Cardiac muscle cell (in vitro differentiated cells and primary cell): ENCODE measurements around the gene MICAL2. TPM values are rescaled to one million over a fixed set of nuclear protein-coding genes. Genes with fewer than 3 reads are reported as not detected.

Experiments
- DNase-seq, 2 donors: peaks; one replicate each; pipeline versions ENCODE4 v3.0.0 to v3.0.0-alpha.2; 2010 to 2017; ENCODE audit warnings: low read depth in 1 of 2, low spot score in 1 of 2
- H3K27ac ChIP-seq: fragments of 200-600 bp; sonication (generic); 2 replicates; pipeline ENCODE4 v1.5.1; 2016
- H3K27me3 ChIP-seq: fragments of 200-600 bp; sonication (generic); 2 replicates; pipeline ENCODE4 v1.6.0; 2016; ENCODE audit warnings: control low read depth
- H3K36me3 ChIP-seq: fragments of 200-600 bp; sonication (generic); 2 replicates; pipeline ENCODE4 v1.5.1; 2016; ENCODE audit warnings: control low read depth
- H3K4me1 ChIP-seq: fragments of 200-600 bp; sonication (generic); 2 replicates; pipeline ENCODE4 v1.8.1; 2017; ENCODE audit warnings: low read depth, mild to moderate bottlenecking, mixed run types
- H3K4me3 ChIP-seq: fragments of 200-600 bp; sonication (generic); 2 replicates; pipeline ENCODE4 v1.5.1; 2016; ENCODE audit warnings: mild to moderate bottlenecking
- H3K9me3 ChIP-seq: fragments of 200-600 bp; sonication (generic); 2 replicates; pipeline ENCODE4 v1.5.1; 2017; ENCODE audit warnings: low read depth, mild to moderate bottlenecking, control low read depth
- polyA plus RNA-seq: library from polyadenylated mRNA; unstranded; fragments of >200 nt; fragmentation: Nextera tagmentation; extraction: Ambion mirVana; gene quantifications from 2 replicates; pipeline ENCODE4 v1.2.1, GENCODE V29; 2016
- total RNA-seq: library from RNA; depleted of rRNA; stranded (reverse); fragments of >200 nt; gene quantifications from 2 replicates; pipeline ENCODE4 v1.2.3, GENCODE V29; 2016
- TF ChIP-seq, protein P1 (sequence below): IDR thresholded peaks from 2 replicates; pipeline ENCODE4 v1.5.1; 2012; ENCODE audit warnings: low read depth, mild to moderate bottlenecking, low read length

The MICAL2 gene
- total and polyA plus RNA-seq, 2 experiments from 2014 or later = 153 to 178 TPM

- Histone ChIP-seq H3K36me3 (no peaks in the 10 kb centered on the region), H3K4me3 (no peak overlapping the region), H3K27ac (peak overlapping the region; percentile 36), H3K9me3 (no peaks in the 10 kb centered on the region), H3K27me3 (no peaks in the 10 kb centered on the region), H3K4me1 (peaks cover 23% of the 10 kb centered on the region)
- no peak for DNase-seq
- TF ChIP-seq, protein P1, sequence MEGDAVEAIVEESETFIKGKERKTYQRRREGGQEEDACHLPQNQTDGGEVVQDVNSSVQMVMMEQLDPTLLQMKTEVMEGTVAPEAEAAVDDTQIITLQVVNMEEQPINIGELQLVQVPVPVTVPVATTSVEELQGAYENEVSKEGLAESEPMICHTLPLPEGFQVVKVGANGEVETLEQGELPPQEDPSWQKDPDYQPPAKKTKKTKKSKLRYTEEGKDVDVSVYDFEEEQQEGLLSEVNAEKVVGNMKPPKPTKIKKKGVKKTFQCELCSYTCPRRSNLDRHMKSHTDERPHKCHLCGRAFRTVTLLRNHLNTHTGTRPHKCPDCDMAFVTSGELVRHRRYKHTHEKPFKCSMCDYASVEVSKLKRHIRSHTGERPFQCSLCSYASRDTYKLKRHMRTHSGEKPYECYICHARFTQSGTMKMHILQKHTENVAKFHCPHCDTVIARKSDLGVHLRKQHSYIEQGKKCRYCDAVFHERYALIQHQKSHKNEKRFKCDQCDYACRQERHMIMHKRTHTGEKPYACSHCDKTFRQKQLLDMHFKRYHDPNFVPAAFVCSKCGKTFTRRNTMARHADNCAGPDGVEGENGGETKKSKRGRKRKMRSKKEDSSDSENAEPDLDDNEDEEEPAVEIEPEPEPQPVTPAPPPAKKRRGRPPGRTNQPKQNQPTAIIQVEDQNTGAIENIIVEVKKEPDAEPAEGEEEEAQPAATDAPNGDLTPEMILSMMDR = no peak
Observed at GRCh38 chr11:12127206-12127898, 17.0 kb downstream of the MICAL2 start.

GRCh38 chr11:12128301-12128751 is 17.9 kb downstream of the MICAL2 start:
- Histone ChIP-seq H3K27ac (no peak overlapping the region), H3K9me3 (no peaks in the 10 kb centered on the region)

GRCh38 chr11:12129227-12129626 is 18.8 kb downstream of the MICAL2 start:
- no peaks in the 10 kb centered on the region for H3K27me3 ChIP-seq
- peaks cover 7% of the 10 kb centered on the region for H3K4me1 ChIP-seq
- no peaks in the 10 kb centered on the region for H3K36me3 ChIP-seq
- TF ChIP-seq, protein P1 = no peak
- H3K9me3 ChIP-seq = no peaks in the 10 kb centered on the region
- H3K4me3 ChIP-seq = no peak overlapping the region
- H3K27ac ChIP-seq = no peak overlapping the region
- DNase-seq = no peak

More at GRCh38 chr11:12128301-12128751, 17.9 kb downstream of the MICAL2 start:
- TF ChIP-seq, protein P1 = no peak
- Histone ChIP-seq H3K4me1 (peaks cover 16% of the 10 kb centered on the region), H3K4me3 (no peak overlapping the region), H3K27me3 (no peaks in the 10 kb centered on the region), H3K36me3 (no peaks in the 10 kb centered on the region)
- no peak for DNase-seq

DNA sequence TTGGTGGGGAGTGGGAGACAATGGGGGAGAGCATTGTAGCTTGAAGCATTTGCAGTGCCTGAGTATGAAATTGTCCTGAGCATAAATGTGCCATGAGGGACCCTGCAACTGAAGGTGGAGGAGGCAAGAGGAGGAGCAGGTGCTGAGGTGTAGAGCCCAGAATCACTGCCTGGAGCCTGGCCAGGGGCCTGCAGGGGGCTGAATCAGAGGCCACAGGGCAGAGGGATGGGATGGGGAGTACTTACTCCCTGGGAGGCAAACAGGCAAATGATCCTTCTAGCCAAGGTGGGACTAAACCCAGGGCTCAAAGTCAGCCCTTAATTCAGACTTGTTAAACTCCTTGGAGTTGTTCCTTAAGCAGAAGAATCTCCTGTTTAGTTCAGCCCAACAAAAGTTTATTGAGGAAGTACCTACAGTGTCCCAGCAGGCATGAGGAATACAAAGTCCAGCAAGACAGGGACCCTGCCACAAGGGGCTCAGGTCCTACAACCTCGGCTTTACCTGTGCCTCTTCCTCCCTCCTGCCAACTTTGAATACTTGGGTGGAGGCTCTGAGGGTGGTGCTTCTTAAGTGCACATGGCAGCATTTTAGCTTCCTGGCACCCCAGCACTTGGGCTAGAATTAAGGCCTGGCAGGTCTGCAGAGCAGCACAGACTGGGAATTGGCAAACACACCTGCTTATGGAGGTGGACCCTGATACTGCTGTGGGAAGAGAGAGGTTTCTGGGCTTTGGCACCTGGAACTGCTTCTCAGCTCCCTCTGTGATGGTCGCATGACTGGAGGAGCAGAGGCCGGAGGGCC is 20.0 kb downstream of the MICAL2 start:
- no peaks in the 10 kb centered on the region for H3K27me3 ChIP-seq
- peaks cover 7% of the 10 kb centered on the region for H3K4me1 ChIP-seq
- H3K36me3 ChIP-seq = no peaks in the 10 kb centered on the region
- no peaks in the 10 kb centered on the region for H3K9me3 ChIP-seq
- no peak for DNase-seq
- no peak overlapping the region for H3K4me3 ChIP-seq
- TF ChIP-seq, protein P1 = no peak
- no peak overlapping the region for H3K27ac ChIP-seq

DNA sequence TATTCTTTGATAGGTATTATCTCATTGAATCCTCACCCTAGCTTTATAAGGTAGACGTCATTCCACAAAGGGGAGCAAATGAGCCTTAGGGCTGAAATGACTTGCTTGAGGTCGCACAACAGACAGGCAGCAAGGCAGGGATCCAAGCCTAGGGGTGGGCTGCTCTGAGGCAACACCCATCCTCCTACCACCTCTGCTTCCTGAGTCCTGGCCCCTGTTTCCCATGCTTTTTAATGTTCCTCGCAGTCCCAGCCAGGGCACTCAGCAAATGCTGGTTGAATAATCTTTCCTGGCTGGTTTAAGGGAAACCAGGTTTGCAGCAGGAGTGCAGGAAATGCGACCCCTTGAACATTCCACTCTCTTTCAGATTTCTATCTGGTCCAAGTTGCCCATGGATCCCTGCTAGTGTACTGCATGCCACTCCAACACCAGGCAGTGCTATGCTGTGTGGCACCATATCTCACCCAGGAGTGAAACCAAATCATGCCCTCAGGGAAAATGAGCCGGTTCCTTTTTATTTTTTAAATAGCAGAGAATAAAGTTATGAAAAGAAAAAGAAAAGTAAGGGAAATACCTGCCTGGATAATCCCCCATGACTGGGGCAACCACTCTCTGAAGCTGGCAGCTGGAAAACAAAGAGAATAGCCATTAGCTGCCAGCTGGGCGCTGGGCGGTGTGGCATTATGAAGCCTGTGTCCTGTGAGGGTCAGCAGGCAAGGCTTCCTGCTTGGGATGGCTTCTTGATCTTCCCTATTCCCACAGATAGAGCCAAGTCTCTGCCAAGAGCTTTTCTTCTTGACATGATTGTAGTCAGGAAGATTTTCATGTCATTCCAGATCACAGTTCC is 21.8 kb downstream of the MICAL2 start:
- peaks cover 4% of the 10 kb centered on the region for H3K4me1 ChIP-seq
- DNase-seq = no peak
- H3K27me3 ChIP-seq = no peaks in the 10 kb centered on the region
- H3K4me3 ChIP-seq = no peak overlapping the region
- no peaks in the 10 kb centered on the region for H3K36me3 ChIP-seq
- TF ChIP-seq, protein P1 = no peak
- H3K9me3 ChIP-seq = no peaks in the 10 kb centered on the region
- H3K27ac ChIP-seq = peak overlapping the region; percentile 36
